Fibroblast of lung (primary cell): ENCODE results near the gene RBFOX1. TPM values are rescaled to one million over a fixed set of nuclear protein-coding genes. Genes with fewer than 3 reads are reported as not detected.

Experiments used
- DNase-seq, 2 donors: peaks; one replicate each; pipeline versions ENCODE4 v3.0.0 to v3.0.0-alpha.2; 2010; ENCODE audit warnings: low read depth in 2 of 2
- H2AFZ ChIP-seq: 2 replicates; pipeline ENCODE4 v1.5.1; 2012; ENCODE audit warnings: low read length, control low read depth, inconsistent platforms
- H3K27ac ChIP-seq: 2 replicates; pipeline ENCODE4 v1.5.1; 2011; ENCODE audit warnings: low read length, control low read depth; ENCODE audit not compliant: insufficient read depth
- H3K27me3 ChIP-seq: 2 replicates; pipeline ENCODE4 v1.5.1; 2011; ENCODE audit warnings: mild to moderate bottlenecking, low read length; ENCODE audit not compliant: control insufficient read depth, insufficient read depth
- H3K36me3 ChIP-seq: 2 replicates; pipeline ENCODE4 v1.5.1; 2011; ENCODE audit warnings: low read length; ENCODE audit not compliant: control insufficient read depth, insufficient read depth
- H3K4me1 ChIP-seq: 2 replicates; pipeline ENCODE4 v1.5.1; 2011; ENCODE audit warnings: low read length; ENCODE audit not compliant: control insufficient read depth, insufficient read depth; ENCODE audit errors: extremely low read depth
- H3K4me2 ChIP-seq: 2 replicates; pipeline ENCODE4 v1.5.1; 2011; ENCODE audit warnings: low read length, control low read depth; ENCODE audit not compliant: insufficient read depth; ENCODE audit errors: extremely low read depth
- H3K4me3 ChIP-seq, 4 experiments: fragments of 200-600 bp in 1 of 4; sonication (generic) in 1 of 4; replicated peaks in 1 of 4; 2 replicates each; pipeline ENCODE4 v1.5.1; 2011 to 2016; ENCODE audit warnings: low read length in 4 of 4, low read depth in 3 of 4, mild to moderate bottlenecking in 3 of 4, control low read depth in 2 of 4, inconsistent platforms in 1 of 4, mixed read lengths in 1 of 4; ENCODE audit not compliant: insufficient read depth in 1 of 4; ENCODE audit errors: control extremely low read depth in 1 of 4
- H3K79me2 ChIP-seq: 2 replicates; pipeline ENCODE4 v1.5.1; 2012; ENCODE audit warnings: mild to moderate bottlenecking, low read length, inconsistent platforms; ENCODE audit not compliant: control insufficient read depth, insufficient read depth
- H3K9ac ChIP-seq: 2 replicates; pipeline ENCODE4 v1.5.1; 2011; ENCODE audit warnings: mild to moderate bottlenecking, low read length, control low read depth; ENCODE audit not compliant: insufficient read depth
- H3K9me3 ChIP-seq: 2 replicates; pipeline ENCODE4 v1.5.1; 2012; ENCODE audit warnings: low read depth, low read length; ENCODE audit not compliant: control insufficient read depth, insufficient read depth
- H4K20me1 ChIP-seq: 2 replicates; pipeline ENCODE4 v1.5.1; 2011; ENCODE audit warnings: low read length; ENCODE audit not compliant: control insufficient read depth, insufficient read depth; ENCODE audit errors: extremely low read depth
- EZH2 ChIP-seq: IDR thresholded peaks from 2 replicates; pipeline ENCODE4 v1.5.1; 2012; ENCODE audit warnings: low read length, control low read depth, mild to moderate bottlenecking; ENCODE audit errors: missing control alignments
- polyA plus RNA-seq, 2 donors: library from polyadenylated mRNA; depleted of rRNA in 1 of 2; stranded (reverse) in 1 of 2; unstranded in 1 of 2; fragments of >200 nt; gene quantifications; 2 replicates each; pipeline ENCODE4 v1.2.1, GENCODE V29; 2011 to 2012; ENCODE audit warnings: missing spikeins in 1 of 2
- total RNA-seq: library from RNA; depleted of rRNA; stranded (reverse); fragments of >200 nt; gene quantifications from 2 replicates; pipeline ENCODE4 v1.2.1, GENCODE V29; 2014
- TF ChIP-seq, protein P1 (sequence below), 2 donors: IDR thresholded peaks in 1 of 2; conservative IDR thresholded peaks in 1 of 2; 1 replicate in 1 of 2; 2 replicates in 1 of 2; pipeline ENCODE4 v1.5.1; 2011 to 2012; ENCODE audit warnings: low read length in 2 of 2, control low read depth in 1 of 2, inconsistent platforms in 1 of 2, low read depth in 1 of 2, mild to moderate bottlenecking in 1 of 2

RBFOX1 gene
- total and polyA plus RNA-seq, 2 donors (not counting 1 experiment from before 2014, with no cell fraction given) = not detected

DNA sequence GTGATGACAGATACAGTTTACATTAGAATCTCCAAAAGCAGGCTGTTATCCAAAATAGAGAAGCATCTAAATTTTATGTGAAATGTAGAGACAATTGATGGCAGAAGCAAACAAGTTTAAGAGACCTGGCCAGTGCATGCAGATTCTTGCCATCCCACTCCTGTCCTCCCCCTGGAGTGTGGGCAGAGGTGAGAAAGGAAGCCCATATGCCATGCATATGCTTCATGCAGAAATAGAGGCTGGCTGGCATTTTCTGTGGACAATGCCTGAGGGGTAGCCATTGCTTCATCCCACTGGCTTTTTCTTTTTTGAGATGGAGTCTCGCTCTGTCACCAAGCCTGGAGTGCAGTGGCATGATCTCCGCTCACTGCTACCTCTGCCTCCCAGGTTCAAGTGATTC lies 382.1 kb downstream of the RBFOX1 start:
- Histone ChIP-seq H3K36me3 (no peaks in the 10 kb centered on the region), H3K9me3 (no peaks in the 10 kb centered on the region), H3K4me2 (no peak overlapping the region), H3K79me2 (no peaks in the 10 kb centered on the region), H3K4me3 (no peak overlapping the region), H4K20me1 (no peaks in the 10 kb centered on the region), H3K27ac (no peak overlapping the region), H3K9ac (no peak overlapping the region), H3K4me1 (no peaks in the 10 kb centered on the region), H3K27me3 (no peaks in the 10 kb centered on the region), H2AFZ (no peak overlapping the region)
- TF ChIP-seq, protein P1, sequence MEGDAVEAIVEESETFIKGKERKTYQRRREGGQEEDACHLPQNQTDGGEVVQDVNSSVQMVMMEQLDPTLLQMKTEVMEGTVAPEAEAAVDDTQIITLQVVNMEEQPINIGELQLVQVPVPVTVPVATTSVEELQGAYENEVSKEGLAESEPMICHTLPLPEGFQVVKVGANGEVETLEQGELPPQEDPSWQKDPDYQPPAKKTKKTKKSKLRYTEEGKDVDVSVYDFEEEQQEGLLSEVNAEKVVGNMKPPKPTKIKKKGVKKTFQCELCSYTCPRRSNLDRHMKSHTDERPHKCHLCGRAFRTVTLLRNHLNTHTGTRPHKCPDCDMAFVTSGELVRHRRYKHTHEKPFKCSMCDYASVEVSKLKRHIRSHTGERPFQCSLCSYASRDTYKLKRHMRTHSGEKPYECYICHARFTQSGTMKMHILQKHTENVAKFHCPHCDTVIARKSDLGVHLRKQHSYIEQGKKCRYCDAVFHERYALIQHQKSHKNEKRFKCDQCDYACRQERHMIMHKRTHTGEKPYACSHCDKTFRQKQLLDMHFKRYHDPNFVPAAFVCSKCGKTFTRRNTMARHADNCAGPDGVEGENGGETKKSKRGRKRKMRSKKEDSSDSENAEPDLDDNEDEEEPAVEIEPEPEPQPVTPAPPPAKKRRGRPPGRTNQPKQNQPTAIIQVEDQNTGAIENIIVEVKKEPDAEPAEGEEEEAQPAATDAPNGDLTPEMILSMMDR (conservative IDR thresholded peaks at IDR 0.05 in 1 of 2, IDR thresholded peaks at IDR 0.05 in 1 of 2; ENCODE audit: low read depth in 1 of 2, low read length in 2 of 2) = no peak
- TF ChIP-seq EZH2 = no peak
- DNase-seq = no peak

DNA sequence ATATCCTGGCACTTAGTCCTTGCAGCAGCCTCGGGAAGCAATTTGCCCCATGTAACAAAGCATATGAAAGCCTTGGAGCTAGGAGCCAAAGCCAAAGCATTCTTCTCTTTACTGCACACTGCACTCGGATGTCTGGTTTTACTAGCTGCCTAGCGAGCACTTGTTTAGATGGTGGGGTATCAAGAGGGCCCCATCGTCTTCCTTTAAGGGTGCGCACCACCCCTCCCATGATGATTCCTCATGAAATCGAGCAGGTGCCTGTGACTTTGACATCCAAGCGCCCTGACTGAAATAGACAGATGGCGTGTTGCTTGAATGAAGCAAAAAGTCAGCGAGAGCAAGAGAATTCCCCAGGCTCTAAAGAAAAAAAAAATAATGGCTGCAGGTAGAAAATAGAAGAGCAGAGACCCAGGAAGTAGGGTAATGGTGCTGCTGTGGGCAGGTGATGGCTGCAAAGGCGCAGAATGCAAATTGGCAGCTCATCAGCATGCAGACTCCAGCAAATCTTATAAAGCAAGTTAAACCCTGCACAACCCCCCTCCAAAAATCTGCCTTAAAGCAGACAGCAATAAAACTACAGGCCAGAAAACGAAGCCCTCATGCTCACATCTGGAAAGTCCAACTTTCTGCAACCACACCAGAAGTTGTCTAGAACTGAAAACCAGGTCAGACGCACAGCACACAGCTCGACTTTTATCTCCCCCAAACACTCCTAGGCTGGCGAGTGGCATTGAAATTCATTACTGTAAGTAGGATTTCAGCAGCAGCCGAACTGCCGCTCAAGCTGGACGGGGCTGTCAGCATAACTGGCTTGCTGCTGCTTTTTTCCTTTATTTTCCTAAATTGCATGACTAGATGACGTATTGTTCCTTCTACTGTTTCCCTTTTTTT lies 384.3 kb downstream of the RBFOX1 start:
- Histone ChIP-seq H3K9me3 (no peaks in the 10 kb centered on the region), H3K4me1 (no peaks in the 10 kb centered on the region), H3K79me2 (no peaks in the 10 kb centered on the region), H3K27ac (no peak overlapping the region), H3K27me3 (no peaks in the 10 kb centered on the region), H3K36me3 (no peaks in the 10 kb centered on the region), H2AFZ (no peak overlapping the region), H3K9ac (no peak overlapping the region), H3K4me3 (no peak overlapping the region), H4K20me1 (no peaks in the 10 kb centered on the region), H3K4me2 (no peak overlapping the region)
- DNase-seq = no peak
- TF ChIP-seq, protein P1 (conservative IDR thresholded peaks at IDR 0.05 in 1 of 2, IDR thresholded peaks at IDR 0.05 in 1 of 2; ENCODE audit: low read depth in 1 of 2, low read length in 2 of 2) = no peak
- no peak for TF ChIP-seq EZH2

DNA sequence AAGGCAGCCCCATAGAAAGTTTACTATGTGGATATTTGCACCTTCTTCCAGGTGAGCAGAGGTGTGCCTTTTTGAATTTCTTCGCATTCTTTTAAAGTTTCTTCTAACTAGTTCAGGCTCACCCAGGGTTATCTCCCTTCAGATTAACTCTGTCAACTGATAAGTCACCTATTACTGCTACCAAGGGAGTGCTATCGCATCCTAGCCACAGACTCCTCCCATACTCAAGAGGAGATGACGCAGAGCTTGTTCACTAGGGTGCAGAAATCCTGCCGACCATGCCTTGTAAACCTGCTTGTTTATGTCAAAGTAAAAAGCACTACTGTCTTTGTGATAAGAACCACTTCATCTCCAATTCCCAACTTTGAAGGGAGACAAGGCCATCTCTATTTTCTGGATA lies 390.1 kb downstream of the RBFOX1 start:
- Histone ChIP-seq H2AFZ (no peak overlapping the region), H3K4me3 (no peak overlapping the region), H3K4me1 (no peaks in the 10 kb centered on the region), H3K36me3 (no peaks in the 10 kb centered on the region), H3K27me3 (no peaks in the 10 kb centered on the region), H3K79me2 (no peaks in the 10 kb centered on the region), H3K9me3 (no peaks in the 10 kb centered on the region), H3K4me2 (no peak overlapping the region), H4K20me1 (no peaks in the 10 kb centered on the region), H3K27ac (no peak overlapping the region), H3K9ac (no peak overlapping the region)
- DNase-seq = no peak
- no peak for TF ChIP-seq EZH2
- TF ChIP-seq, protein P1 (conservative IDR thresholded peaks at IDR 0.05 in 1 of 2, IDR thresholded peaks at IDR 0.05 in 1 of 2; ENCODE audit: low read depth in 1 of 2, low read length in 2 of 2) = no peak
